HG03342 (cell line): Measurements from ENCODE around the gene IGF1R.

ENCODE experiments used
- ATAC-seq: cut with Tn5 transposase; IDR thresholded peaks from one replicate; pipeline ENCODE4 v1.9.1; 2021; ENCODE audit warnings: mild to moderate bottlenecking, moderate library complexity; ENCODE audit not compliant: unreplicated experiment

The IGF1R gene

GRCh38 chr15:98671060-98672008 is 23.0 kb downstream of the IGF1R start:
- no peak for ATAC-seq

GRCh38 chr15:98673133-98673532 is 24.8 kb downstream of the IGF1R start:
- ATAC-seq: no peak

DNA sequence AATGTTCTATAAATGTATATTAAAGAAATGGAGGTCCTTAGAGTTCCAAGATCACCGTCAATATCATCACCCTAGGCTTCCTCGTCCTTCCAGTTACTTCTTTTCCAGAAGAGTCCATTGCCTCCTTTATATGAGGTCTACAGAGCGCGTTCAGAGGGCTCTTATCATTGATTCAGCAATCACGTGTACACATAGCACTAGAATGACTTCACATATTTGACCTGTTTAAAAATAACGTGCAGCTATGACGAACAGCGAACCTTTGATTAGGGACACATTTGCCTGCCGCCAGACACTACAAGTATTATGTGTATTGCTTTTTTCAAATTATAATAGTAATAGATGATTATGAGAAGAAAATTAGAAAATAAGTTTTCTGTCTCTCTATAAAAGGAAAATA is 26.0 kb downstream of the IGF1R start:
- ATAC-seq: no peak

DNA sequence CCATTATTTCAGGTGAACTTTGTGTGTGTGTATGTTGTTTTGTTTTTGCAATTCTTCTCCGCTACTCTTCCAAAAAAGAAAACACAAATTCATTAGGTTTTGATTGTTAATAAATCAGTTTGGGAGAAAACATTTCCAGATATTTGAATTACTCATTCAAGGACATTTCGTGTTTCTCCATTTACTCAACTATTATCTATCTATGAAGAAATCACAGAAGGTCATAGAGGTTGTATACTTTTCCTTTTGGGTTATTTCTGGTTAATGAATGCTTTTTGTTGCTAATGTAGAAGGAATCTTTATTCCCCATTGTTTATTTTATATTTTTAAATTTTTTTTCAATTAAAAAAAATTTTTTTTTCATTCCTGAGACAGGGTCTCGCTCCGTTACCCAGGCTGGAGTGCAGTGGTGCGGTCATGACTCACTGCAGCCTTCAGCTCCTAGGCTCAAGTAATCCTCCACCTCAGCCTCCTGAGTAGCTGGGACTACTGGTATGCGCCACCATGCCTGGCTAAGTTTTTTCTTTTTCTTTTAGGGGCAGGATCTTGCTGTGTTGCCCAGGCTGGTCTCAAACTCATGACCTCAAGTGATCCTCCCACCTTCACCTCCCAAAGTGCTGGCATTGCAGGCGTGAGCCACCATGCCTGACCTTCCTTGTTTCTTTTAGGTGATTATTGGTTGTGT is 28.4 kb downstream of the IGF1R start:
- ATAC-seq: no peak

GRCh38 chr15:98677345-98678059 is 29.2 kb downstream of the IGF1R start:
- ATAC-seq: no peak

DNA sequence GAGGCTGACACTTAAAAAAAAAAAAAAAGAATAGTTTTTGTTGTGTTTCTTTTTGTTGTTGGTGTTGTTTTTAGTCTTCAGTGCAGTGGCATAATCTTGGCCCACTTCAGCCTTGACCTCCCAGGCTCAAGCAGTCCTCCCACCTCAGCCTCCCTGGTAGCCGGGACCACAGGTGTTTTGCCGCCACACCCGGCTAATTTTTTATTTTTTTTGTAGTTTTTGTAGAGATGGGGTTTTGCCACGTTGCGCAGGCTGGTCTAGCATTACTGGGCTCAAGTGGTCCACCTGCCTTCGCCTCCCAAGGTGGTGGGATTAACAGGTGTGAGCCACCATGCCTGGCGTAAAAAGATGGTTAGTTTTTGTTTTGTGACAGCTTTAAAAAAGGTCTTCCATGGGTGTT is 30.1 kb downstream of the IGF1R start:
- ATAC-seq: no peak

DNA sequence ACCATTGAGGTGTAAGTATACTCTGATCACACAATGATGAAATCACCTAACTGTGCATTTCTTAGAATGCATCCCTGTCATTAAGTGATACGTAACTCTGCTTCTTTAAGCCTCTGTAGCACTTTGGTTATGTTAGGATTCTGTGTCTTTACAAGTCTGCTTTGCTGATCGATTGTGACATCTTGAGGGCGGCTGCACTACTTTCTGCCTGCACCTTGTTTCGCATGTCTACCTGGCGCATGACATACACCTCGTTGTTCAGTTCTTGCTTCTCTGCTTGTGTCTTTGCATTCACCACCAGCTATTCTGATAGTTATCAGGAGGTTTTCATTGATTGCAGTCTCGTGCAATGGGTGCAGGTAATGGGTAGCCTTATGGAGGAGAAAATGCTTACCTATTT is 32.7 kb downstream of the IGF1R start:
- ATAC-seq: no peak

DNA sequence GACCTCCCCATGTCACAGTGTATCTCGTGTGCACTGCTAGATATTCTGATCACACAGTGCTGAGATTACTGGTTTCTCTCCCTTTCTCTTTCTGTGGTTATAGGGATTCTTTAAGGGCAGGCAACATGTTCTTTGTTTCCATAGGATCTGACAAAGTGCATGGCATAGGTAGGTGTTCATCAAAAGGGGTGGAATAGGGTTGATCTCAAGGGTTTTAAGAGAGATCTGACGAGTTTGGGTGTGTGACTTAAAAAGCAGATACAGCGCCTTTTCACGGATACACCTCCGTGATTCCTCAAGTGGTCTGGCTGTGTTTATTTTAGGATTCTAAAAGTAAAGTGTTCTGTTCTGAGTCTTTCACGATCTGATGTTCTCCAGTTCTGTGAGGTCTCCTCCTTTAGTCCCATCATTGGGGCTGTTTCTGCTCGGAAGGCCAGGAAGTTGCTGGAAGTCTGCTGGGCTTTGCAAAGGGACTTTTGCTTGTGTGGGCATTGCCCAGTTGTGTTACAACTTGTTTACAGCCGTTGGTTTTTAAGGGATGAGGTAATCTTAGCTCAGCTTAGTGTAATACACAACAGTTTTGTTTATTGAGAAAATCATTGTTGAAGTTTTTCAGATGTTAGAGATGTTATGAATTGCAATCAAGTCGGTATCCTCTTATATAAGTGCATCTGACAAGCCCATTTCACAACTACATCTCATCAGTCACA is 34.8 kb downstream of the IGF1R start:
- ATAC-seq: no peak

GRCh38 chr15:98683831-98684230 is 35.5 kb downstream of the IGF1R start:
- no peak for ATAC-seq

GRCh38 chr15:98684436-98684835 is 36.1 kb downstream of the IGF1R start:
- ATAC-seq: no peak

- no peak for ATAC-seq
Measured at GRCh38 chr15:98684995-98685525, 36.7 kb downstream of the IGF1R start.

- no peak for ATAC-seq
Measured at GRCh38 chr15:98686983-98687382, 38.6 kb downstream of the IGF1R start.

DNA sequence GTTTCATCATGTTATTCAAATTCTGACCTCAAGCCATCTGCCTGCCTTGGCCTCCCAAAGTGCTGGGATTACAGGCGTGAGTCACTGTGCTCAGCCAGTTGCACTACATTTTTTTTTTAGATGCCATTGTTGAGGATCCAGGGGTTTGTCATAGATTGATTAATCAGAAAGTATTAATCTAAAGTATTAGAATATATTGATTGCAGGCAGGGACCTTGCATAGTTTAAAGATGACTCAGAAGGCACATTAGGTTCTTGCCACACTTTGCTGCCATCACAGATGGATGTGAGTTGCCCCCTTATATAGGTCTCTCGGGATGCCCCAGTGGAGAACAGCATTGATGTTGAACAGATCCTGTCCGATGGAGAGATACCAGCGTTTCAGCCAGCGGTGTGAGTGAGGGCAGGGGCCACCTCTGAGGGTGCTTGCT is 41.1 kb downstream of the IGF1R start:
- no peak for ATAC-seq

- no peak for ATAC-seq
Measured at GRCh38 chr15:98690272-98690950, 42.1 kb downstream of the IGF1R start.

GRCh38 chr15:98692213-98692612 is 43.9 kb downstream of the IGF1R start:
- no peak for ATAC-seq

GRCh38 chr15:98694161-98694560 is 45.8 kb downstream of the IGF1R start:
- ATAC-seq: no peak

- no peak for ATAC-seq
Measured at GRCh38 chr15:98698792-98699191, 50.5 kb downstream of the IGF1R start.

DNA sequence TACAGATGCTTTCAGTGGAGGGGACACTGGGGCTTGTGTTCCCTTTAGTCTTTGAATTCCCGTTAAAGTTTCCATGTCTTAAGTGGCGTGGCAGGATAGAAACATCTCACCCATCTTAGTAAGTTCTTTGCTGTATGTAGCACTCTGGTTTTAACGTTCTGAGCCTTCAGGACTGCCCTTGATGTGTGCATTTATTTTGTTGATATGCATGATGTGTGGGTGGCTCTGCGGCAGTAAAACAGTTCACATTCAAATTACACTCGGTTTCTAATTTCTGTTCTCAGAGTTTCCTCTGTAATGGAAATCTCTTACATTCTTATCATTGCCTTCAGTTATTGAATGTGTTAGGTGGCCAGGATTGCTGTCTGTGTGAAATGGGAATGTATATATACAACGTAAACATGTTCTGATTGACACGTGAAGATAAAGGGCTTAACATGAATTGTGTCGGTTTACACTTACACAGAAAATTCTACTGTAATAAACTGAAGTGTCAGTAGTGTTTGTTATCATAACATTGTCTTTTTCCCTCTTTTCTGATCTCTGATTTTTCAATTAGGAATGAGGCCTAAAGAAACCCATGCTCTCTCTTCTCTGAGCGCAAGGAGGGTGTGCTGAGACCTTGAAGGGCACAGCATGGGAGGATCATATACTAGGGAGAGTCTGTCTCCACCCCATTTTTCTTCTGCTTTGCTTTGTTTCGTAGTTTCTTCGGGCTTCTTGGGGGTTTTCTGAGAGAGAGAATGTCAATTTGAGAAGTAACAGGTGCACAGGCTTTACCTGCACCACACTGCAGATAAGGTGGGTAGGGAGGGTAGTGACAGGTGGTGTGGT is 51.5 kb downstream of the IGF1R start:
- no peak for ATAC-seq

DNA sequence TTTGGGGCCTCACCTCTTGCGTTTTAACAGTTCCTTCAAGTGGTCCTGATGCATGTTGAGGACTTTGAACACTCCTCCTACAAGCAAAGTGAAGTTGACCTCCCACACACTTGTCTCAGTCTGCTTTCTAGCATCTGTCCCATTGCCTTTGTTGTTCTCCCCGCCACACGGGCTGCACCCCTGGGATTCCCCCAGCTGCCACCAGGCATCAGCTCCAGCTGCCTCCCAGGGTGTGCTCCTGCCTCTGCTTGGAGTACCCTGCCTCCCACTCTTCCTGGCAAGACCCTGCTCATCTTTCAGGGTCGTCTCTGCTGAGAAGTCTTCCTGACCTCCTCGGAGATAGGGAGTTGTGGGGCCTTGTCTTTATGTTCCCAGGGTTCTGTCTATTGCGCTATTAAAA is 52.2 kb downstream of the IGF1R start:
- ATAC-seq: no peak
